ELF-1 (cell line): ENCODE results near the gene MED25.
"Not testable (repeated sequence)": the region's sequence is repeated elsewhere in the genome, so short reads cannot be mapped to it uniquely, and the experiment has no call there.

Experiments
- DNase-seq: peaks from one replicate; pipeline ENCODE4 v3.0.0-alpha.2; 2016; ENCODE audit warnings: low read depth, low spot score

Gene MED25

GRCh38 chr19:49816590-49816989 lies 1.5 kb upstream of the MED25 start:
- no peak for DNase-seq

DNA sequence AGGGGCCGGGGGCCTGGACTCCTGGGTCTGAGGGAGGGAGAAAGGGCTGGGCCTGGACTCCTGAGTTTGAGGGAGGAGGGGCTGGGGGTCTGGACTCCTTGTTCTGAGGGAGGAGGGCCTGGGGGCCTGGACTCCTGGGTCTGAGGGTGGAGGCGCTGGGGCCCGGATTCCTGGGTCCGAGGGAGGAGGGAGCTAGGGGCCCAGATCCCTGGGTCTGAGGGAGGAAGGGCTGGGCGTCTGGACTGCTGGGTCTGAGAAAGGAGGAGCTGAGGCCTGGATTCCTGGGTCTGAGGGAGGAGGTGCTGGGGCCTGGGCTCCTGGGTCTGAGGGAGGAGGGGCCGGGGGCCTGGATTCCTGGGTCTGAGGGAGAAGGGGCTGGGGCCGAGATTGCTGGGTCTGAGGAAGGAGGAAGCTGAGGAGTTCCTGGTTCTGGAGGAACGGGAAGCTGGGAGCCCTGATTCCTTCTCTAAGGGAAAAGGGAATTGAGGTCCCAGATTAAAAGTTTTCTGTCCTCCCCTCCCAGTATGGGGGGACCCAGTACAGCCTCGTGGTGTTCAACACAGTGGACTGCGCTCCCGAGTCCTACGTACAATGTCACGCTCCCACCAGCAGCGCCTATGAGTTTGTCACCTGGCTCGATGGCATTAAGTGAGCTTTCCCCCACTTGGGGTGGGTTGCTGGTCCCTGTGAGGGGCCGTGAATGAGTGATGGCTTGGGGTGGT lies 721 bp downstream of the MED25 start:
- DNase-seq = peak; percentile 29

GRCh38 chr19:49819452-49820115 lies 1.5 kb downstream of the MED25 start:
- DNase-seq = not testable (repeated sequence)

DNA sequence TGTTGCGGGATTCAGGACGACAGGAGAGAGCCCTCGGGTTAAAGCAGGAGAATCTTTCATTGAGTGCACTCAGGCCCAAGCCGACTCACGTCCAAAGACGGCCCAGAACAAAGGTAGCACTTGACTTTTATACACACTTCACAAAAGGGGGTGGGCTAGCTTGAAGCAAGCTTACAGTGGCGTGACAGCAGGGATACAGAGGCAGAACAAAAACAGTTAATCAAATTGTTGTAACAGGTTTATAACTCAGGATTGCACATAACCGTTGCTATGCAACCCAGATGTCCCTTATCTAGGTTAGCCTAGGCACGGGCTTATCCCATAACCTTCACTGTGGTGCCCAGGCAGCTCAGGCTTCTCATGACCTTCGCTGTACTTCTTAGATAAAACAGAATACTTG lies 2.0 kb downstream of the MED25 start:
- no peak for DNase-seq

GRCh38 chr19:49823472-49823871 lies 5.4 kb downstream of the MED25 start:
- DNase-seq = no peak

DNA sequence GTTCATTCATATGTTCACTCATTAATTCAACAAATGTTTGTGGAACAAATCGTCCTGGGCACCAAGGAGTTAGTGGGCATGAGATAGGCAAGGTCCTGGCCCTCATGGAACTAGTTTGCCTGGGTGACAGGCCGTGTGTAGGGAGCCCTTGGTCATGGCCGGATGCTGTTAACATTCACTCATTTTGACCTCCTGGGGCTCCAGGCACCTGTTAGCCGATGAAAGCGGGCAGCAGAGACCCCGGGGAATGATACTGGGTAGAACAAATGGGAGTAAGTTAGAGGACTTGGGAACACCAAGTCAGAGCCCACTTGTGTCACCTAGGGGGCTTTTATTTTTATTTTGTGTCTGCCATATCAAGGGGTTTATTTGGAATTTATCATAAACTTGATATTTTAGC lies 6.6 kb downstream of the MED25 start:
- no peak for DNase-seq

DNA sequence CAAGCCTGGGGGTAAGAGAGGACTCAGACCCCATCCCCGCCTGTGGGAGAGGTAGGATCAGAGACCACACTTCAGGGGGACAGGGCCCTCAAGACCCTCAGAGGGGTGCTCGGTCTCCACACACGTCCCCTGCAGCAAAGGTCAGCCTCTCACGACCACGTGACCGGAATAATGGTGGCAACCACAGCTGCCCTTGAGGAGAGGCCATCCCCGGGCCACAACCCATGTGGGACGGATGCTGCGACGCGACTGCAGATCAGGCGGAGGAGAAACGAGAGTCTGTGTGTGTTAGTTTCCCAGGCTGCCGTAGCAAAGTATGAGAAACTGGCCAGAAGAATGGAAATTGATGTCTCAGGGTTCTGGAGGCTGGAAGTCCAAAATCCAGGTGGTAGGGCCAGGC lies 8.9 kb downstream of the MED25 start:
- no peak for DNase-seq

GRCh38 chr19:49829200-49829599 lies 11.1 kb downstream of the MED25 start:
- no peak for DNase-seq

DNA sequence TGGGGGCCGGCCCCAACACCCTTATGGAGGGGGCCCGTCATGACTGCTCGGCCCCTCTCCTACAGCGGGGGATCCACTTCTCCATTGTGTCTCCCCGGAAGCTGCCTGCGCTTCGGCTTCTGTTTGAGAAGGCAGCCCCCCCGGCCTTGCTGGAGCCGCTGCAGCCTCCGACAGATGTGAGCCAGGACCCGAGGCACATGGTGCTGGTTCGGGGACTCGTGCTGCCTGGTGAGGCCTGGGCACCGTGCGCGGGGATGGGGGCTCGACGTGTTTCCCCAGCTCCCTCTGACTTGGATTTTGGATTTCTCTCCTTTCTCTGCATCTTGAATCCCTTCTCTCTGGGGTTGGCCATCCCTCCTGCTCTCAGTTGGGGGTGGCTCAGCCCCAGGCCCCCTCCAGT lies 11.6 kb downstream of the MED25 start:
- DNase-seq = no peak

DNA sequence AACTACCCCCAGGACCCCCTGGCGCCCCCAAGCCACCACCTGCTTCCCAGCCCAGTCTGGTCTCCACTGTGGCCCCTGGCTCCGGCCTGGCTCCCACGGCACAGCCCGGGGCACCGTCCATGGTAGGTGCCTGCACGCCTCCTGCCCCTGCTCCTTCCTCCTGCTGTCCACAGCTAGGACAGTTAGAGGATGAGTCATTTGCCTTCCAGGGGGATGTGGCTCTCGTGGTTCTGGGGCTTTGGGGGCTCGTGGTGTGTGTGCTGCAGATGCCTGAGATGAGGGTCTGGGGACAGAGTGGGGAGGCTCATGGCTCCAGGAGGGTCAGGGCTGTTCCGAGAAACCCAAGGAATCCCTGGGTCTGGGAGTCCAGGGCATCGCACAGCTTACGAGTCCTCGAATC lies 12.7 kb downstream of the MED25 start:
- DNase-seq = no peak

DNA sequence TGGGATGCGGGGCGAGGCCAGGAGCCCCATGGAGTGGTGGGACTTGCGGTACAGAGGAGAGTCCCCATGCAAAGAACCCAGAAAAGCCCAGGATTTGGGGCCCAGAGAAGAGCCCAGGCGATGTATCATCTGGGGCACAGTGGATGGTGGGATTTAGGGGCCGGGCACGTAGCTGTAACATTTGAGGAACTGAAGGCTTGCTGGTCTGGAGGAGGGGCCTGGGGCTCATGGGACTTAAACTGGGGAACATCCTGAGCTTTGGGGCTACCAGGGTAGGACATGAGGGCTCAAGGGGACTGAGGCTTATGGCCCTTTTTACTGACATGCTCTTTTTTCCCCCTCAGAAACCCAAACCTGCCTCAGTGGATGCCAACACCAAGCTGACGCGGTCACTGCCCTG lies 13.5 kb downstream of the MED25 start:
- DNase-seq = no peak

DNA sequence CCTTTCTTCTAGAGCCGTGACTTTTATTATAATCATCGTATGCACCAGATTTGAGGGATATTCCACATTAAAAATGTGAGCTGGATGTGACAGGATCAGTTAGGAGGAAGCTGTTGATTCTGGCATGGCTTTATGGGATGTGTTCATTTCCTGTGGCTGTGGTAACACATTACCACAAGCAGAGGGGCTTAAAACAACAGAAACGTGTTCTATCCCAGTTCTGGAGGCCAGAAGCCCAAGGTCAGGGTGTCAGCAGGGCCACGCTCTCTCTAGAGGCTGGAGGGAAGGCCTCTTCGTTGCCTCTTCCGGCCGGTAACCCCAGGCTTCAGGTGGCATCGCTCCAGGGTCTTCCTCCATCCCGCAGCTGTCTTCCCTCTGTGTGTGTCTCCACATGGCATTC lies 14.5 kb downstream of the MED25 start:
- DNase-seq = no peak

- no peak for DNase-seq
Measured at GRCh38 chr19:49833599-49833998, 15.5 kb downstream of the MED25 start.

DNA sequence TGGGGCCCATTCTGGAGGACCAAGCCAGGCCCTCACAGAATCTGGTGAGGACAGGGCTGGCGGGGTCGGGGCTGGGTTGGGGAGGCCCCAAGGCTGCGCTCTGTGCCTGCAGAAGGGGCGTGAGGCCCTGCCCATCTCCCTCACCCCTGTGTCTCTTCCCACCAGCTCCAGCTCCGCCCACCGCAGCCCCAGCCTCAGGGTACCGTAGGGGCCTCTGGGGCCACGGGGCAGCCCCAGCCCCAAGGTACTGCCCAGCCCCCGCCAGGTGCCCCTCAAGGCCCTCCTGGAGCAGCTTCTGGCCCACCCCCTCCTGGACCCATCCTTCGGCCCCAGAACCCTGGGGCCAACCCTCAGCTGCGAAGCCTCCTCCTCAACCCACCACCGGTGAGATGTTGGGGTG lies 17.5 kb downstream of the MED25 start:
- DNase-seq = no peak

DNA sequence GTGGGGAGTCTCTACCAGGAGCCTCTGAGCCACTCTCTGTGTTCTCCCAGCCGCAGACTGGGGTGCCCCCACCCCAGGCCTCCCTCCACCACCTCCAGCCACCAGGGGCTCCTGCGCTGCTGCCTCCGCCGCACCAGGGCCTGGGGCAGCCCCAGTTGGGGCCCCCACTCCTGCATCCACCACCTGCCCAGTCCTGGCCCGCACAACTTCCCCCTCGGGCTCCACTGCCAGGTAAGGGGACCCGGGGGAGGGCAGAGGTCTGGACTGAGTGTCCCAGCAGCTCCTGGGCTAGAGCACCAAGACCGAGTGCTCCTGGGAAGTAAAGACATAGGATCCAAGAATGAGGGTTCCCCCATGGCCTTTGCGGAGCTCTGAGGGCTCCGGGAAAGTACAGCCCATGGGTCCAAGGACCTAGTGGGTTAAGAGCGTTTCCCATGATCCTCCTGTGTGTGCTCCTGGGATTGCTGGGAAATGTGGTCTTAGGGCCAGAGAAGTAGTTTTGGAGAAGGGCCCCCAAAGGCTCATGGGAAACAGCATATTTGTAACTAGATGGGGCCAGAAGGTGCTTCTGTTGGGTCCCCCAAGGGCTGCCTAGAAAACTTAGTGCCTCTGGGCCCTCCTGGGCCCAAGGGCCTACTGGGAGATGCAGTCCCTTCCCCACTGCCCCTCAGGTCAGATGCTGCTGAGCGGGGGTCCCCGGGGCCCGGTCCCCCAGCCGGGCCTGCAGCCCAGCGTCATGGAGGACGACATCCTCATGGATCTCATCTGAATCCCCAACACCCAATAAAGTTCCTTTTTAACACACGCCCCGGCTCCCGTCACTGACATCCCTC lies 18.3 kb downstream of the MED25 start:
- DNase-seq = no peak

DNA sequence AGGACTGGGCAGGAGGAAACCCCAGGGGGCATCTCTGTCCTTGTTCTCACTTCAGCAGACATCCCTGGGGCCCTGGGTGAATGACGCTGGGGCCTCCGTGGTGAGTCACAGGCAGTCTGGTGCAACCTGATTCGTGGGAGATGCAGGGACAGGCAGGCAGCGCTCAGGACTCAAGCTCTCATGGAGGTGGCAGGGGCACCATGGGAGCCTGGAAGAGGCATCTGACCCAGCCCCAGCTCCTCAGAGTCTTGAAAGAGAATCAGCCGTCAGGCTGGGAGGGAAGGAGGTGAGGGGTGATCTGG lies 18.9 kb downstream of the MED25 start:
- no peak for DNase-seq

- DNase-seq = no peak
Measured at GRCh38 chr19:49837425-49837824, 19.3 kb downstream of the MED25 start.

- no peak for DNase-seq
Measured at GRCh38 chr19:49838885-49839588, 20.9 kb downstream of the MED25 start.

GRCh38 chr19:49839713-49840112 lies 21.6 kb downstream of the MED25 start:
- DNase-seq = no peak

GRCh38 chr19:49840321-49840720 lies 22.2 kb downstream of the MED25 start:
- no peak for DNase-seq

GRCh38 chr19:49840736-49841249 lies 22.7 kb downstream of the MED25 start:
- DNase-seq = no peak

DNA sequence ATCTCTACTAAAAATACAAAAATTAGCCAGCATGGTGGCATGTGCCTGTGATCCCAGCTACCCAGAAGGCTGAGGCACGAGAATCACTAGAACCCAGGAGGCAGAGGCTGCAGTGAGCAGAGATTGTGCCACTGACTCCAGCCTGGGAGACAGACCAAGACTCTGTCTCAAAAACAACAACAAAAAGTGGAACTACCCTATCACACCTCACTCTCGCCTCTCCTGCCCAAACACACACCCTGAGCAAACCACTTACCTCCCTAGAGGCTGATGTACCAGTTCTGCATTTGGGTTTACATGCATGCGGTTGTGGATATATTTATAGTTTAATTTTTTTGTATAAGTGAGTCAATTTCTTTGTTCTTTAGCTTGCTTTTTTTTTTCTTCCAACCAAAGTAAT lies 25.2 kb downstream of the MED25 start:
- DNase-seq = no peak
